Lung (tissue), 12 donors: Measurements from ENCODE around the gene DOCK10. TPM values are rescaled to one million over a fixed set of nuclear protein-coding genes. Genes with fewer than 3 reads are reported as not detected.

Source experiments
- ATAC-seq: fragments of 200-7000 bp; cut with Tn5 transposase; one replicate; pipeline ENCODE4 v1.9.1; 2020; ENCODE audit warnings: moderate number of reproducible peaks; ENCODE audit not compliant: insufficient read depth, low FRiP score
- DNase-seq, 3 donors: peaks; one replicate each; pipeline ENCODE4 v3.0.0-alpha.2; 2013 to 2017
- H3K27ac ChIP-seq, 2 donors: one replicate each; pipeline ENCODE4 v1.5.1; 2013; ENCODE audit warnings: mild to moderate bottlenecking in 2 of 2, moderate library complexity in 2 of 2, control low read depth in 1 of 2, inconsistent platforms in 1 of 2, low read depth in 1 of 2, low read length in 1 of 2
- H3K27me3 ChIP-seq, 3 donors: one replicate each; pipeline ENCODE4 v1.5.1; 2013; ENCODE audit warnings: low read length in 2 of 3; ENCODE audit not compliant: control insufficient read depth in 3 of 3, insufficient read depth in 3 of 3
- H3K36me3 ChIP-seq, 4 donors: one replicate each; pipeline ENCODE4 v1.5.1; 2013; ENCODE audit warnings: low read length in 4 of 4, mild to moderate bottlenecking in 1 of 4, moderate library complexity in 1 of 4; ENCODE audit not compliant: control insufficient read depth in 4 of 4, insufficient read depth in 4 of 4
- H3K4me1 ChIP-seq, 5 donors: one replicate each; pipeline ENCODE4 v1.5.1; 2013; ENCODE audit warnings: low read length in 5 of 5, mild to moderate bottlenecking in 2 of 5, moderate library complexity in 1 of 5; ENCODE audit not compliant: control insufficient read depth in 5 of 5, insufficient read depth in 5 of 5
- H3K4me3 ChIP-seq: one replicate; pipeline ENCODE4 v1.5.1; 2013; ENCODE audit warnings: mild to moderate bottlenecking, control low read depth, moderate library complexity
- H3K9ac ChIP-seq, 2 donors: one replicate each; pipeline ENCODE4 v1.5.1; 2013; ENCODE audit warnings: low read length in 2 of 2, control low read depth in 1 of 2; ENCODE audit not compliant: insufficient read depth in 1 of 2
- H3K9me3 ChIP-seq, 4 donors: one replicate each; pipeline ENCODE4 v1.5.1; 2013; ENCODE audit warnings: low read length in 3 of 4, mild to moderate bottlenecking in 1 of 4, moderate library complexity in 1 of 4; ENCODE audit not compliant: control insufficient read depth in 4 of 4, insufficient read depth in 3 of 4
- CTCF ChIP-seq: IDR thresholded peaks from 2 replicates; pipeline ENCODE4 v1.5.1; 2012; ENCODE audit warnings: mild to moderate bottlenecking; ENCODE audit errors: control extremely low read depth, extremely low read depth
- WGBS, 2 donors: extraction: QIAGEN DNeasy Blood & Tissue Kit; methylation state at CpG; one replicate each; pipeline ENCODE4 v1.1.7; 2013; 5-methylcytosine and 5-hydroxymethylcytosine counted together
- polyA plus RNA-seq, 2 donors: library from polyadenylated mRNA; stranded (reverse); fragments of 200-250 nt; gene quantifications; one replicate each; pipeline ENCODE4 v1.2.1, GENCODE V29; 2013
- total RNA-seq, 2 donors: library from RNA; depleted of rRNA in 1 of 2; stranded (reverse); fragments of >200 nt in 1 of 2; gene quantifications; one replicate each; pipeline ENCODE4 v1.2.1, GENCODE V29; 2014 to 2021
- donor health status: control.
- donor health status: control.
- donor health status: Bipolar disorder and iron deficiency.
- donor health status: healthy.
- donor health status: DM: yes; HTN: yes; CAD: no.

The DOCK10 gene
- total and polyA plus RNA-seq, 4 donors, result 3.1 to 39.8 (median 18.0) TPM

GRCh38 chr2:224803930-224804329 is 238.3 kb downstream of the DOCK10 start:
- H3K4me3 ChIP-seq, result no peak overlapping the region
- DNase-seq (no peak), ATAC-seq (no peak)
- H3K27ac ChIP-seq, result no peak overlapping the region
- H3K27me3 ChIP-seq, result no peaks in the 10 kb centered on the region
- H3K4me1 ChIP-seq, result peaks cover 0 to 2% (median 0%) of the 10 kb centered on the region in 5 donors
- 84 to 88% methylated on average over 1 of the region's 1 CpG for WGBS, 2 donors
- no peak for TF ChIP-seq CTCF
- H3K9ac ChIP-seq, result no peak overlapping the region
- no peaks in the 10 kb centered on the region for H3K9me3 ChIP-seq
- peaks cover 0 to 68% (median 27%) of the 10 kb centered on the region in 4 donors for H3K36me3 ChIP-seq

DNA sequence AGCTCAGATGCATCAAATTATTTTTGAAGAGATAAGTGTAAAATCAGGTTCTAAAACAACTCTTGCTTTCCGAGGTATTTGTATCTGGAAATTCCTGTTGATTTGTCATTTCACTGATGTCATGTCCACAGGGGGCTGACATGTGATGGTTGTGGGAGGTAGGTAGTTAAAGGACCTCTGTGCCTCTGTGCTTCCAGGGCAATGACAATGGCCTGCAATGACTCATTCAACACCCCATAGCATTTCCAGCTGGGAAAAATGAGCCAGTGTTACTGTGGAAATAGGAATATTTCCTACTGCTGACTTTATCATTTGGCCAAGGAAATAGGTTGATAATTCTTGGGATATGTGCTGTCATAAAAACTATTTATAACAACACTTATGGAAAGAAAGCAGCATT is 239.9 kb downstream of the DOCK10 start:
- no peak for ATAC-seq
- Histone ChIP-seq H3K9ac (peak overlapping the region in 1 of 2 donors; percentile 19), H3K9me3 (no peaks in the 10 kb centered on the region), H3K36me3 (peaks cover 0 to 67% (median 28%) of the 10 kb centered on the region in 4 donors), H3K4me1 (peaks cover 0 to 2% (median 0%) of the 10 kb centered on the region in 5 donors), H3K27ac (no peak overlapping the region), H3K4me3 (no peak overlapping the region), H3K27me3 (no peaks in the 10 kb centered on the region)
- DNase-seq, result no peak
- no peak for TF ChIP-seq CTCF
- 70 to 88% methylated on average over 1 of the region's 1 CpG for WGBS, 2 donors

- Histone ChIP-seq H3K27me3 (no peaks in the 10 kb centered on the region), H3K4me1 (peaks cover 0 to 2% (median 0%) of the 10 kb centered on the region in 5 donors), H3K27ac (no peak overlapping the region), H3K9ac (no peak overlapping the region), H3K36me3 (peaks cover 0 to 68% (median 26%) of the 10 kb centered on the region in 4 donors), H3K9me3 (no peaks in the 10 kb centered on the region), H3K4me3 (no peak overlapping the region)
- no peak for TF ChIP-seq CTCF
- ATAC-seq (no peak), DNase-seq (no peak)
- WGBS, 2 donors, result 46 to 82% methylated on average over 1 of the region's 1 CpG
Observed at GRCh38 chr2:224801360-224801759, 240.9 kb downstream of the DOCK10 start.

GRCh38 chr2:224799691-224800090 is 242.6 kb downstream of the DOCK10 start:
- 28 to 50% methylated on average over 1 of the region's 1 CpG for WGBS, 2 donors

More at GRCh38 chr2:224799691-224800090, 242.6 kb downstream of the DOCK10 start:
- DNase-seq (no peak), ATAC-seq (no peak)
- H3K36me3 ChIP-seq, result peaks cover 0 to 60% (median 30%) of the 10 kb centered on the region in 4 donors
- no peaks in the 10 kb centered on the region for H3K27me3 ChIP-seq
- H3K4me1 ChIP-seq, result peaks cover 0 to 2% (median 0%) of the 10 kb centered on the region in 5 donors
- H3K27ac ChIP-seq, result no peak overlapping the region
- no peaks in the 10 kb centered on the region for H3K9me3 ChIP-seq
- H3K9ac ChIP-seq, result no peak overlapping the region
- TF ChIP-seq CTCF, result no peak
- no peak overlapping the region for H3K4me3 ChIP-seq
